GM12872 (cell line): ENCODE results near the gene RBFOX1.

Experiments used
- CTCF ChIP-seq: IDR thresholded peaks from 3 replicates; pipeline ENCODE4 v1.5.1; 2011; ENCODE audit warnings: low read depth, mild to moderate bottlenecking, low read length, moderate library complexity; ENCODE audit not compliant: insufficient read depth

RBFOX1 gene

GRCh38 chr16:7437843-7438242 is 105.2 kb downstream of the RBFOX1 start:
- TF ChIP-seq CTCF = no peak

- no peak for TF ChIP-seq CTCF
These were observed 106.0 kb downstream of the RBFOX1 start for GRCh38 chr16:7438601-7439000.

GRCh38 chr16:7439518-7439917 is 106.9 kb downstream of the RBFOX1 start:
- no peak for TF ChIP-seq CTCF

GRCh38 chr16:7440886-7441400 is 108.3 kb downstream of the RBFOX1 start:
- TF ChIP-seq CTCF = no peak

GRCh38 chr16:7442050-7442449 is 109.4 kb downstream of the RBFOX1 start:
- no peak for TF ChIP-seq CTCF

- TF ChIP-seq CTCF = no peak
These were observed 110.5 kb downstream of the RBFOX1 start for GRCh38 chr16:7443142-7443541.

- TF ChIP-seq CTCF = no peak
These were observed 111.2 kb downstream of the RBFOX1 start for GRCh38 chr16:7443648-7444365.
